G401 (cell line): ENCODE data around the gene TBRG4. TPM values are rescaled to one million over a fixed set of nuclear protein-coding genes. Genes with fewer than 3 reads are reported as not detected.

ENCODE experiments used
- DNase-seq: peaks from one replicate; pipeline ENCODE4 v3.0.0-alpha.2; 2015; ENCODE audit warnings: low spot score
- in situ Hi-C: cut with HindIII; loops from 2 replicates; pipeline ENCODE4 v1.10.0; 2016; ENCODE audit warnings: low sequenced_read_pairs, mixed read lengths
- total RNA-seq: library from RNA; depleted of rRNA; stranded (reverse); fragments of >200 nt; shearing (Covaris generic); gene quantifications from 2 replicates; pipeline ENCODE4 v1.2.3, GENCODE V29; 2014; rRNA removed

The TBRG4 gene
- total RNA-seq, 1 experiment from 2014 or later, result 136 TPM

- no peak for DNase-seq
- in situ Hi-C loops, result no loop called here
Measured at GRCh38 chr7:45067582-45067981, 43.9 kb downstream of the TBRG4 start.

- in situ Hi-C loops, result no loop called here
- no peak for DNase-seq
Measured at GRCh38 chr7:45066409-45066808, 45.1 kb downstream of the TBRG4 start.

GRCh38 chr7:45065031-45065995 lies 46.2 kb downstream of the TBRG4 start:
- in situ Hi-C loops, result no loop called here
- DNase-seq, result no peak

- DNase-seq, result no peak
- in situ Hi-C loops, result no loop called here
Measured at GRCh38 chr7:45064047-45064725, 47.3 kb downstream of the TBRG4 start.

- in situ Hi-C loops, result no loop called here
- DNase-seq, result no peak
Measured at GRCh38 chr7:45061806-45062425, 49.6 kb downstream of the TBRG4 start.

- no peak for DNase-seq
- in situ Hi-C loops, result no loop called here
Measured at GRCh38 chr7:45061352-45061751, 50.1 kb downstream of the TBRG4 start.

- no peak for DNase-seq
- in situ Hi-C loops, result no loop called here
Measured at GRCh38 chr7:45060295-45060694, 51.2 kb downstream of the TBRG4 start.

GRCh38 chr7:45057878-45058277 lies 53.6 kb downstream of the TBRG4 start:
- DNase-seq, result no peak
- in situ Hi-C loops, result no loop called here

- in situ Hi-C loops, result no loop called here
- no peak for DNase-seq
Measured at GRCh38 chr7:45055594-45056219, 55.8 kb downstream of the TBRG4 start.

- no peak for DNase-seq
- in situ Hi-C loops, result no loop called here
Measured at GRCh38 chr7:45055016-45055415, 56.5 kb downstream of the TBRG4 start.

GRCh38 chr7:45054442-45054841 lies 57.1 kb downstream of the TBRG4 start:
- in situ Hi-C loops, result no loop called here
- DNase-seq, result peak; percentile 65

GRCh38 chr7:45053941-45054340 lies 57.6 kb downstream of the TBRG4 start:
- in situ Hi-C loops, result no loop called here
- no peak for DNase-seq

- peak; percentile 66 for DNase-seq
Measured at GRCh38 chr7:45053401-45053800, 58.1 kb downstream of the TBRG4 start.

GRCh38 chr7:45052011-45052410 lies 59.5 kb downstream of the TBRG4 start:
- in situ Hi-C loops, result no loop called here
- no peak for DNase-seq

More at GRCh38 chr7:45053401-45053800, 58.1 kb downstream of the TBRG4 start:
- in situ Hi-C loops, result no loop called here

GRCh38 chr7:45050198-45050597 lies 61.3 kb downstream of the TBRG4 start:
- in situ Hi-C loops, result no loop called here

More at GRCh38 chr7:45050198-45050597, 61.3 kb downstream of the TBRG4 start:
- no peak for DNase-seq

Other genes with a start within 250 kb of the TBRG4 start
- 11.1 and 13.1 TPM in 2 replicates for gene PURB, start 226.2 kb downstream of the TBRG4 start, total RNA-seq
- 0.37 and 0.98 TPM in 2 replicates for gene MYO1G, start 132.7 kb downstream of the TBRG4 start, total RNA-seq
- 30.2 and 34.2 TPM in 2 replicates for gene CCM2, start 111.5 kb downstream of the TBRG4 start, total RNA-seq
- gene NACAD, start 22.7 kb downstream of the TBRG4 start, total RNA-seq, result not detected in 2 replicates
- gene RAMP3, start 46.1 kb upstream of the TBRG4 start, total RNA-seq, result not detected in 2 replicates